ENCODE results near the gene PCK2.

GRCh38 chr14:24051176-24051788 is 42.8 kb upstream of the PCK2 start:
- TF ChIP-seq CTCF (IDR thresholded peaks at IDR 0.05; ENCODE audit: insufficient read depth, low read length) = no peak
- no peak for TF ChIP-seq SPI1 (IDR thresholded peaks at IDR 0.05; ENCODE audit: borderline replicate concordance, low read depth)
- no peak for TF ChIP-seq POLR2AphosphoS5 (IDR thresholded peaks at IDR 0.05; ENCODE audit: low read depth)
- TF ChIP-seq REST (IDR thresholded peaks at IDR 0.05; ENCODE audit: insufficient replicate concordance, low read depth) = no peak
- TF ChIP-seq GABPA (IDR thresholded peaks at IDR 0.05; ENCODE audit: low read depth) = no peak
